GM13977 (cell line): ENCODE measurements around the gene LMOD2.

Experiments used
- DNase-seq: peaks from one replicate; pipeline ENCODE4 v3.0.0; 2012; ENCODE audit warnings: low spot score
- in situ Hi-C: fragments of 300-500 bp; cut with MboI; formaldehyde crosslinking; loops from one replicate; pipeline ENCODE4 v1.12.0; 2022; ENCODE audit warnings: low sequenced_read_pairs, low pct_unique_long_range_greater_than_20kb, mixed read lengths, inconsistent platforms; ENCODE audit not compliant: unreplicated experiment
- TF ChIP-seq, protein P1 (sequence below): IDR thresholded peaks from 2 replicates; pipeline ENCODE4 v1.5.1; 2012; ENCODE audit warnings: mild to moderate bottlenecking, control low read depth; ENCODE audit not compliant: insufficient read depth; ENCODE audit errors: extremely low read depth, missing control alignments

LMOD2 gene

DNA sequence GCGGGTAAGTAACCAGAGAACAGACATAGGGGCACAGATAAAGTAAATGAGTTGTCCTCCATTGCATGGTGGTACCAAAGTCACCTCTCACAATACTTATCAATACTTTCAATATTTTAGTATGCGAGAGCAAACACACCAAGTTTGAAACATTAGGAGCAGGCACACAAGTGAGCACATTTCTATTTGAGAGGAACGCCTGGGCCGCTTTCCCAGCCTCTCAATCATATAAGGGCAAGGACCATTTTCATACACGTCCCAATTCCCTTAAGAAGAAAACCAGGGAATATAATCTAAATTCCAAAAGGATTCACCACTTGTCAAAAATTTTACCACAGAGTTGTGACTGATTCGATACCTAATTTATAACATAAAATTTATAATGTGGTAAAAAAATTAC lies 7.5 kb downstream of the LMOD2 start:
- no peak for DNase-seq
- TF ChIP-seq, protein P1, sequence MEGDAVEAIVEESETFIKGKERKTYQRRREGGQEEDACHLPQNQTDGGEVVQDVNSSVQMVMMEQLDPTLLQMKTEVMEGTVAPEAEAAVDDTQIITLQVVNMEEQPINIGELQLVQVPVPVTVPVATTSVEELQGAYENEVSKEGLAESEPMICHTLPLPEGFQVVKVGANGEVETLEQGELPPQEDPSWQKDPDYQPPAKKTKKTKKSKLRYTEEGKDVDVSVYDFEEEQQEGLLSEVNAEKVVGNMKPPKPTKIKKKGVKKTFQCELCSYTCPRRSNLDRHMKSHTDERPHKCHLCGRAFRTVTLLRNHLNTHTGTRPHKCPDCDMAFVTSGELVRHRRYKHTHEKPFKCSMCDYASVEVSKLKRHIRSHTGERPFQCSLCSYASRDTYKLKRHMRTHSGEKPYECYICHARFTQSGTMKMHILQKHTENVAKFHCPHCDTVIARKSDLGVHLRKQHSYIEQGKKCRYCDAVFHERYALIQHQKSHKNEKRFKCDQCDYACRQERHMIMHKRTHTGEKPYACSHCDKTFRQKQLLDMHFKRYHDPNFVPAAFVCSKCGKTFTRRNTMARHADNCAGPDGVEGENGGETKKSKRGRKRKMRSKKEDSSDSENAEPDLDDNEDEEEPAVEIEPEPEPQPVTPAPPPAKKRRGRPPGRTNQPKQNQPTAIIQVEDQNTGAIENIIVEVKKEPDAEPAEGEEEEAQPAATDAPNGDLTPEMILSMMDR, result no peak
- in situ Hi-C loops, result no loop called here

DNA sequence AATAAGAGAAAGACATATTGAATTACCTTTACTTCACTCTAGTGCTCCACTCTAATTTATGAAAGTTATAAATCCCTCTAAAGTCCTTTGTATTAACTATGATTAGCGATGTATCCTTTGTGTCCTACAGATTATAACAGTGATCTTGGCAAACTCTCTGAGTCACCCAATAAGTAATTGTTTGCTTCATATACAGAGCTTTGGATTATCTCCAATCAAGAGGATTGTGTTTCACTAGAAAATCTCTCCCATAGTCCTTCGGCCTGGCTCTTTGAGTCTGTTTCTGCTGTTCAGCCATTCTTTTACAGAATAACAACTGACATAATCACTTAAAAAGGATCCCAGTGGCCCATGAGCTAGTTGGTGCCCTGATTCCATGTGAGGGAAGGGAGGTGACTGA lies 9.5 kb downstream of the LMOD2 start:
- no peak for DNase-seq
- in situ Hi-C loops, result no loop called here

DNA sequence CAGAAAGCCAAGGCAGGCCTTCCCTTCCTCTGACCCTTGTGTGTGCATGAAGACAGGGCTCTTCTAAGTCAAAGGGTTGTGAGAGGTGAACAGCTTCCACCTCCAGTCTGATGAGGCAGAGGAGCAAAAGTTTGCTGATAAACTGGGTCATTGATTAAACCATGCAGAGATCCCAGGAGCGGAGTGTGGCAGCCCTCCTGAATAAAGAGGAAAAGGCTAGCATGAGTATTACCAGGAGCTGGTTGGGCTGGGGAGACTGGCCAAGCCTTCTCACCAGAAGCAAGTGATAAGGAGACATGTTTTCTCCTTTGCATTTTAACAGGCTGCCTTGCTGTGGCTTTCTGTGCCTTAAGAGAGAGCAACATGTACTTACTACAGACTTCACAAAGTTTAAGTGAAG lies 10.2 kb downstream of the LMOD2 start:
- in situ Hi-C loops, result no loop called here
- no peak for DNase-seq
- TF ChIP-seq, protein P1, result no peak

More for the DNA sequence above, 9.5 kb downstream of the LMOD2 start:
- TF ChIP-seq, protein P1, result no peak

DNA sequence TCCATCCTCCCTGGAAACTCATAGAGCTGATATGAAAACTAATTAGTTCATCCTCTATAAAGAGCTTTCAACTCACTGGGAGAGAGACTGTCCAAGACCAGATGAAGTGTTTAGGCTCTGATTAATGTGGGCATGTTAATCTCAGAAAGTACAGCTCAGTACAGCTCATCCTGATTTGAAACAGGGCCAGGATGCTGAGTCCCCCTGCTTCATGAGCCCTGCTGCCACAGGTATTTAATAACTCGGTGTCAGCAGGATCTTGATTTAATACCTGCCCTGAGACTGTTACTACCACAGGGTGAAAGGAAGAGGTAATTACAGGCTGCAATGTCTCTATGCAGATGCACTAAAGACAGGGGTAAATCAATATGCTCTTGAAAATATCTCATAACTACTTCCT lies 10.8 kb downstream of the LMOD2 start:
- TF ChIP-seq, protein P1, result no peak
- in situ Hi-C loops, result no loop called here
- no peak for DNase-seq

DNA sequence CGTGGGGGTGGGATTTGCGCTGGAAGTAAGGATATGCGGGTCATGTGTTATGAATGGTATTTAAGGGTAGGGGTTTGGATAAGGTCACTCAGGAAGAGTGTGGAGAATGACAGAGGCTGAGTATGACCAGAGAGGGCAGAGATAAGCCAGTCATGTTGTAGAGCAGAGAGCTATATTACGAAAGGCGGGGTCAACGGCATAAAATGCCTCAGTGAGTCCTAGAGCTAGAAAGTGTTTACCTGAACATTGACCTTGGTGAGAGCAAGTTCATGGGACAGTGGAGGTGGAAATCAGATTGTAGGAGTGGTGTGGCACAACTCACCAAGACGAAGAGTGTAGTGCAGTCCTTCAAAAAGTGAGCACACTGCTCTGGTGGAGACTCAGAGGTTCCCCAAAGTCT lies 13.8 kb downstream of the LMOD2 start:
- in situ Hi-C loops, result no loop called here
- TF ChIP-seq, protein P1, result no peak
- DNase-seq, result no peak

DNA sequence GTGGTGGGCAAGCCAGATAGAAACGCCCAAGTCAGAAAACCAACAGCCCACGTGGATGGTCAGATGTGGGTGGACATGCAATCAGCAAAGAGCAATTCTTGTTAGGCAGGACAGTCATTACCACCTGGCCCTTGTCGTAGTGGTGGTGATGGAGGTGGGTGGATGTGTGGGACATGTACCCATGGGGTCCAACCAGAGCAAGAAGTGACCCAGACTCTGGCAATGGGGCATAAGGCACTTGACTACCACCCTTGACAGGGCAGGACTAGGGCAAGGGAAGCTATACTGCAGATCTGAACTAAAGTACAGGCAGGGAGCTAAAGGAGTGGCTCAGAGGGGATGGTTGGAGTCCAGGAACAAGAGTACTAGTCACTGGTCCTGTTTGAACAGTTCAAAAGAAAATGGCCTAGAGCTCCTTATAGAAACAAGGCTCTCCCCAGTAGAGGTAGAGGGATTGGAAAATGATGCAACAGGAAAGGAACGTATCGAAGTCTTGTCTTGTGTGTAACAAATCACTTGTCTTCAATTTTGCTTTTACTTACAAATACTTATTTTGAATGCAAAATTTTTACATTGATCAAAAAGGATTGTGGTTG lies 17.6 kb downstream of the LMOD2 start:
- TF ChIP-seq, protein P1, result no peak
- no peak for DNase-seq
- in situ Hi-C loops, result no loop called here
